ENCODE results near the gene TEX12. TPM values are rescaled to one million over a fixed set of nuclear protein-coding genes. Genes with fewer than 3 reads are reported as not detected.

Gene TEX12
- total RNA-seq, 1 donor from 2014 or later: not detected

Other genes starting within 250 kb of the TEX12 start
- not detected in 2 replicates for gene C11orf52, start 248.5 kb upstream of the TEX12 start, total RNA-seq
- 30.0 and 30.7 TPM in 2 replicates for gene DIXDC1, start 230.0 kb upstream of the TEX12 start, total RNA-seq
- 47.2 and 47.3 TPM in 2 replicates for gene DLAT, start 142.0 kb upstream of the TEX12 start, total RNA-seq
- 0.23 and 0.46 TPM in 2 replicates for gene PIH1D2, start 93.4 kb upstream of the TEX12 start, total RNA-seq
- 24.6 and 25.0 TPM in 2 replicates for gene NKAPD1, start 93.1 kb upstream of the TEX12 start, total RNA-seq
- gene TIMM8B, start 80.6 kb upstream of the TEX12 start, total RNA-seq: 72.6 and 77.5 TPM in 2 replicates
- 81.7 and 91.0 TPM in 2 replicates for gene SDHD, start 80.5 kb upstream of the TEX12 start, total RNA-seq
- gene IL18, start 3.3 kb upstream of the TEX12 start, total RNA-seq: 1.5 and 1.7 TPM in 2 replicates
- gene BCO2, start 8.1 kb downstream of the TEX12 start, total RNA-seq: 1.2 and 1.4 TPM in 2 replicates
- gene PTS, start 59.1 kb downstream of the TEX12 start, total RNA-seq: 30.5 and 33.4 TPM in 2 replicates
- not detected in 2 replicates for gene PLET1, start 93.5 kb downstream of the TEX12 start, total RNA-seq

Data from activated T-helper 2 cell treated with anti-CD3 and anti-CD28 coated beads, Interferon-gamma antibody, Interleukin-2, Interleukin-4, amounts not matched to agents 10 μg/mL and 5 μg/mL and 100 μg/mL, durations not matched to agents 14 hours and 24 hours and 36 hours (primary cell).